Breast epithelium (tissue), 3 donors: Measurements from ENCODE around the gene PLPP1.

Experiments
- CTCF ChIP-seq, 3 donors: fragments of 450-650 bp; IDR thresholded peaks; one replicate each; pipeline ENCODE4 v1.5.1; 2016 to 2017; ENCODE audit warnings: antibody characterized with exemption in 3 of 3, mild to moderate bottlenecking in 3 of 3, moderate library complexity in 3 of 3
- POLR2A ChIP-seq: fragments of 450-650 bp; IDR thresholded peaks from one replicate; pipeline ENCODE4 v1.6.1; 2016; ENCODE audit warnings: antibody characterized with exemption, mild to moderate bottlenecking, moderate library complexity
- POLR2AphosphoS5 ChIP-seq, 3 donors: sonication (generic); formaldehyde crosslinking; IDR thresholded peaks; one replicate each; pipeline ENCODE4 v1.6.1; 2017; ENCODE audit warnings: antibody characterized with exemption in 3 of 3

- TF ChIP-seq POLR2A (no peak), CTCF (IDR thresholded peaks at IDR 0.05) (no peak), POLR2AphosphoS5 (IDR thresholded peaks at IDR 0.05) (no peak)
Observed at GRCh38 chr5:55385846-55386245, 148.9 kb downstream of the PLPP1 start.
